HepG2 (cell line): ENCODE data around the gene RABL6. TPM values are rescaled to one million over a fixed set of nuclear protein-coding genes. Genes with fewer than 3 reads are reported as not detected.

Experiments
- ERF ChIP-seq: IDR thresholded peaks from 2 replicates; pipeline ENCODE4 v1.6.1; 2018; ENCODE audit warnings: missing biosample characterization, missing genetic modification reagents
- FOXK1 ChIP-seq: sonication (generic); formaldehyde crosslinking; IDR thresholded peaks from 2 replicates; pipeline ENCODE4 v1.4.0; 2020; ENCODE audit warnings: low read depth, missing genetic modification reagents, borderline replicate concordance
- HNF4G ChIP-seq, 2 experiments: sonication (generic) in 1 of 2; formaldehyde crosslinking in 1 of 2; IDR thresholded peaks; 2 replicates each; pipeline versions ENCODE4 v1.4.0 to v1.6.1; 2011 to 2020; ENCODE audit warnings: borderline replicate concordance in 2 of 2, low read depth in 2 of 2, mild to moderate bottlenecking in 2 of 2, low read length in 1 of 2, missing genetic modification reagents in 1 of 2, moderate library complexity in 1 of 2
- IKZF4 ChIP-seq: sonication (generic); formaldehyde crosslinking; IDR thresholded peaks from 2 replicates; pipeline ENCODE4 v1.5.1; 2020; ENCODE audit warnings: borderline replicate concordance, mild to moderate bottlenecking, low read depth, missing genetic modification reagents; ENCODE audit errors: not compliant biosample characterization
- KLF11 ChIP-seq: IDR thresholded peaks from 2 replicates; pipeline ENCODE4 v1.6.1; 2016; ENCODE audit warnings: missing compliant biosample characterization
- MEIS2 ChIP-seq: sonication (generic); formaldehyde crosslinking; IDR thresholded peaks from 2 replicates; pipeline ENCODE4 v1.9.0; 2021; ENCODE audit warnings: mild to moderate bottlenecking, missing genetic modification reagents
- NAIF1 ChIP-seq: sonication (generic); formaldehyde crosslinking; IDR thresholded peaks from 2 replicates; pipeline ENCODE4 v1.5.0; 2020; ENCODE audit warnings: mild to moderate bottlenecking, missing genetic modification reagents, borderline replicate concordance
- NCOA2 ChIP-seq: sonication (generic); formaldehyde crosslinking; IDR thresholded peaks from 2 replicates; pipeline ENCODE4 v1.8.0; 2022; ENCODE audit warnings: inconsistent platforms
- NFRKB ChIP-seq: fragments of 450-650 bp; IDR thresholded peaks from 2 replicates; pipeline ENCODE4 v1.6.1; 2017
- POLR2AphosphoS2 ChIP-seq: IDR thresholded peaks from 2 replicates; pipeline ENCODE4 v1.6.1; 2011; ENCODE audit warnings: low read depth, low read length, improper control_type of control experiment
- SRF ChIP-seq: IDR thresholded peaks from 2 replicates; pipeline ENCODE4 v1.6.1; 2011; ENCODE audit warnings: mild to moderate bottlenecking, low read depth, low read length, moderate library complexity
- ZFAT ChIP-seq: sonication (generic); formaldehyde crosslinking; conservative IDR thresholded peaks from 2 replicates; pipeline ENCODE4 v1.8.1; 2023; ENCODE audit warnings: missing genetic modification reagents, inconsistent platforms
- ZNF234 ChIP-seq: sonication (generic); formaldehyde crosslinking; conservative IDR thresholded peaks from 2 replicates; pipeline ENCODE4 v1.5.1; 2020; ENCODE audit warnings: mild to moderate bottlenecking, missing genetic modification reagents
- ZNF30 ChIP-seq: sonication (generic); formaldehyde crosslinking; IDR thresholded peaks from 2 replicates; pipeline ENCODE4 v1.5.0; 2020; ENCODE audit warnings: mild to moderate bottlenecking, missing genetic modification reagents
- ZNF326 ChIP-seq: sonication (generic); formaldehyde crosslinking; IDR thresholded peaks from 2 replicates; pipeline ENCODE4 v1.4.0; 2020; ENCODE audit warnings: missing genetic modification reagents, borderline replicate concordance
- ZNF329 ChIP-seq: sonication (generic); formaldehyde crosslinking; IDR thresholded peaks from 2 replicates; pipeline ENCODE4 v1.9.0; 2021; ENCODE audit warnings: low read depth, mild to moderate bottlenecking, missing genetic modification reagents
- polyA plus RNA-seq, 8 experiments: library from polyadenylated mRNA; depleted of rRNA in 3 of 8; stranded (reverse) in 7 of 8; unstranded in 1 of 8; fragments of >200 nt; fragmentation: Illumina TruSeq in 4 of 8; extraction: Trizol in 4 of 8; gene quantifications; 2 replicates each; pipeline versions ENCODE4 v1.2.1 to v1.2.3, GENCODE V29; 2011 to 2016; ENCODE audit warnings: low read depth in 4 of 8, missing spikeins in 1 of 8, mixed read lengths in 1 of 8; ENCODE audit not compliant: insufficient read depth in 1 of 8
- total RNA-seq, 5 experiments: library from RNA; depleted of rRNA; stranded (reverse); fragments of >200 nt; fragmentation: Illumina TruSeq; extraction: Trizol; gene quantifications; 2 replicates each; pipeline ENCODE4 v1.2.3, GENCODE V29; 2016; ENCODE audit warnings: low read depth in 1 of 5
- TF ChIP-seq, protein P1 (sequence below): sonication (generic); formaldehyde crosslinking; IDR thresholded peaks from 2 replicates; pipeline ENCODE4 v1.4.0; 2020; ENCODE audit warnings: mild to moderate bottlenecking, missing genetic modification reagents
- TF ChIP-seq, protein P2 (sequence below): sonication (generic); formaldehyde crosslinking; IDR thresholded peaks from 2 replicates; pipeline ENCODE4 v1.5.0; 2020; ENCODE audit warnings: mild to moderate bottlenecking, missing genetic modification reagents, moderate library complexity
- TF ChIP-seq, protein P3 (sequence below): sonication (generic); formaldehyde crosslinking; IDR thresholded peaks from 2 replicates; pipeline ENCODE4 v1.4.0; 2020; ENCODE audit warnings: missing genetic modification reagents, borderline replicate concordance

RABL6 gene
- total and polyA plus RNA-seq, 2 of the 13 experiments (the other 11 are each of a cell fraction or from before 2014, with no cell fraction given): 81.5 to 125 TPM

DNA sequence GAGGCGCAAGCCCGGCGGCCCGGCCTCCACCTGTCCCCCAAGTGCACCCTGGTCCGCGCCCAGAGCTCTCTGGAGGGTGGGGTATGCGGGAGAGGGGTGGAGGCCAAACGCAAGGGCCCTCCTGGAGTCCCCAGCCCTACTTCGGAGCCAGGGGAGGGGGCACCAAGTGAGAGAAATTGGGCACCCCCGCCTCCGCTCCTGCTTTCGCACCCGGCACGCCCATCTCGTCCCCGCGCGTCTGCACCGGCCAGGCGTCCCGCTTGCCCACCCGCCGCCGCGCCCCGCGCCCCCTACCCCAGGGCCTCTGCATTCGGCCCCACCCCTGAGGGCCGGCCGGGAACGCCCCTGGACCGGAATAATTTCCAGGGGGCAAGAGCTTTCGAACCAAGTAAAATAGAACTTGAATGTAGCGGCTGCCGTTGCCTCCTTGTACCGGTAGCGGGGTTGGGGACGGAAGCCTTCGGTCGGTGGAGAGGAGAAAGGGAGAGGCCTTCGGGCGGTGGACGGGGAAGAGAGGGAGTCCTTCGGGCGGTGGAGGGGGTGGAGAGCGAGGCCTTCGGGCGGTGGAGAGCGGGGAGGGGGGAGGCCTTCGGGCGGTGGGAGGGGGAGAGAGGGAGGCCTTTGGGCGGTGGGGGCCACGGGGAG, 40.8 kb downstream of the RABL6 start (continued):
- TF ChIP-seq, protein P1, sequence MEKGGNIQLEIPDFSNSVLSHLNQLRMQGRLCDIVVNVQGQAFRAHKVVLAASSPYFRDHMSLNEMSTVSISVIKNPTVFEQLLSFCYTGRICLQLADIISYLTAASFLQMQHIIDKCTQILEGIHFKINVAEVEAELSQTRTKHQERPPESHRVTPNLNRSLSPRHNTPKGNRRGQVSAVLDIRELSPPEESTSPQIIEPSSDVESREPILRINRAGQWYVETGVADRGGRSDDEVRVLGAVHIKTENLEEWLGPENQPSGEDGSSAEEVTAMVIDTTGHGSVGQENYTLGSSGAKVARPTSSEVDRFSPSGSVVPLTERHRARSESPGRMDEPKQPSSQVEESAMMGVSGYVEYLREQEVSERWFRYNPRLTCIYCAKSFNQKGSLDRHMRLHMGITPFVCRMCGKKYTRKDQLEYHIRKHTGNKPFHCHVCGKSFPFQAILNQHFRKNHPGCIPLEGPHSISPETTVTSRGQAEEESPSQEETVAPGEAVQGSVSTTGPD (CRISPR knock-in tag): 0 out of 2 replicates have a peak, but pooled peaks have one; percentile 37
- TF ChIP-seq POLR2AphosphoS2 (no peak), ZNF234 (CRISPR knock-in tag) (no peak), SRF (no peak), IKZF4 (CRISPR knock-in tag) (no peak), ZNF326 (CRISPR knock-in tag) (no peak), ZNF30 (CRISPR knock-in tag) (no peak), ERF (CRISPR knock-in tag) (no peak), ZFAT (CRISPR knock-in tag) (no peak), MEIS2 (CRISPR knock-in tag) (peak; percentile 1; the same call in 1 of the 2 replicates), HNF4G (IDR thresholded peaks at IDR 0.05; ENCODE audit: borderline replicate concordance, low read depth, low read length) (no peak), HNF4G (CRISPR knock-in tag; IDR thresholded peaks at IDR 0.05; ENCODE audit: borderline replicate concordance, low read depth) (no peak), ZNF329 (CRISPR knock-in tag) (0 out of 2 replicates have a peak, but pooled peaks have one; percentile 56), KLF11 (CRISPR knock-in tag) (no peak), NCOA2 (no peak), NAIF1 (CRISPR knock-in tag) (no peak), FOXK1 (CRISPR knock-in tag) (no peak), NFRKB (no peak)
- TF ChIP-seq, protein P2, sequence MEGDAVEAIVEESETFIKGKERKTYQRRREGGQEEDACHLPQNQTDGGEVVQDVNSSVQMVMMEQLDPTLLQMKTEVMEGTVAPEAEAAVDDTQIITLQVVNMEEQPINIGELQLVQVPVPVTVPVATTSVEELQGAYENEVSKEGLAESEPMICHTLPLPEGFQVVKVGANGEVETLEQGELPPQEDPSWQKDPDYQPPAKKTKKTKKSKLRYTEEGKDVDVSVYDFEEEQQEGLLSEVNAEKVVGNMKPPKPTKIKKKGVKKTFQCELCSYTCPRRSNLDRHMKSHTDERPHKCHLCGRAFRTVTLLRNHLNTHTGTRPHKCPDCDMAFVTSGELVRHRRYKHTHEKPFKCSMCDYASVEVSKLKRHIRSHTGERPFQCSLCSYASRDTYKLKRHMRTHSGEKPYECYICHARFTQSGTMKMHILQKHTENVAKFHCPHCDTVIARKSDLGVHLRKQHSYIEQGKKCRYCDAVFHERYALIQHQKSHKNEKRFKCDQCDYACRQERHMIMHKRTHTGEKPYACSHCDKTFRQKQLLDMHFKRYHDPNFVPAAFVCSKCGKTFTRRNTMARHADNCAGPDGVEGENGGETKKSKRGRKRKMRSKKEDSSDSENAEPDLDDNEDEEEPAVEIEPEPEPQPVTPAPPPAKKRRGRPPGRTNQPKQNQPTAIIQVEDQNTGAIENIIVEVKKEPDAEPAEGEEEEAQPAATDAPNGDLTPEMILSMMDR (CRISPR knock-in tag): no peak
- TF ChIP-seq, protein P3, sequence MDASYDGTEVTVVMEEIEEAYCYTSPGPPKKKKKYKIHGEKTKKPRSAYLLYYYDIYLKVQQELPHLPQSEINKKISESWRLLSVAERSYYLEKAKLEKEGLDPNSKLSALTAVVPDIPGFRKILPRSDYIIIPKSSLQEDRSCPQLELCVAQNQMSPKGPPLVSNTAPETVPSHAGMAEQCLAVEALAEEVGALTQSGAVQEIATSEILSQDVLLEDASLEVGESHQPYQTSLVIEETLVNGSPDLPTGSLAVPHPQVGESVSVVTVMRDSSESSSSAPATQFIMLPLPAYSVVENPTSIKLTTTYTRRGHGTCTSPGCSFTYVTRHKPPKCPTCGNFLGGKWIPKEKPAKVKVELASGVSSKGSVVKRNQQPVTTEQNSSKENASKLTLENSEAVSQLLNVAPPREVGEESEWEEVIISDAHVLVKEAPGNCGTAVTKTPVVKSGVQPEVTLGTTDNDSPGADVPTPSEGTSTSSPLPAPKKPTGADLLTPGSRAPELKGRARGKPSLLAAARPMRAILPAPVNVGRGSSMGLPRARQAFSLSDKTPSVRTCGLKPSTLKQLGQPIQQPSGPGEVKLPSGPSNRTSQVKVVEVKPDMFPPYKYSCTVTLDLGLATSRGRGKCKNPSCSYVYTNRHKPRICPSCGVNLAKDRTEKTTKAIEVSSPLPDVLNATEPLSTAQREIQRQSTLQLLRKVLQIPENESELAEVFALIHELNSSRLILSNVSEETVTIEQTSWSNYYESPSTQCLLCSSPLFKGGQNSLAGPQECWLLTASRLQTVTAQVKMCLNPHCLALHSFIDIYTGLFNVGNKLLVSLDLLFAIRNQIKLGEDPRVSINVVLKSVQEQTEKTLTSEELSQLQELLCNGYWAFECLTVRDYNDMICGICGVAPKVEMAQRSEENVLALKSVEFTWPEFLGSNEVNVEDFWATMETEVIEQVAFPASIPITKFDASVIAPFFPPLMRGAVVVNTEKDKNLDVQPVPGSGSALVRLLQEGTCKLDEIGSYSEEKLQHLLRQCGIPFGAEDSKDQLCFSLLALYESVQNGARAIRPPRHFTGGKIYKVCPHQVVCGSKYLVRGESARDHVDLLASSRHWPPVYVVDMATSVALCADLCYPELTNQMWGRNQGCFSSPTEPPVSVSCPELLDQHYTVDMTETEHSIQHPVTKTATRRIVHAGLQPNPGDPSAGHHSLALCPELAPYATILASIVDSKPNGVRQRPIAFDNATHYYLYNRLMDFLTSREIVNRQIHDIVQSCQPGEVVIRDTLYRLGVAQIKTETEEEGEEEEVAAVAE (CRISPR knock-in tag): no peak
